Neuron (in vitro differentiated cells): ENCODE measurements around the gene C12orf57.

Source experiments
- H2AFZ ChIP-seq: one replicate; pipeline ENCODE4 v1.6.1; 2013; ENCODE audit warnings: low read depth, mild to moderate bottlenecking, inconsistent platforms, low read length, moderate library complexity
- H3K27me3 ChIP-seq: one replicate; pipeline ENCODE4 v1.6.1; 2013; ENCODE audit warnings: low read length; ENCODE audit not compliant: insufficient read depth
- H3K36me3 ChIP-seq: one replicate; pipeline ENCODE4 v1.6.1; 2013; ENCODE audit warnings: low read length; ENCODE audit not compliant: insufficient read depth
- H3K4me1 ChIP-seq: one replicate; pipeline ENCODE4 v1.6.1; 2013; ENCODE audit warnings: low read length; ENCODE audit not compliant: insufficient read depth
- H3K4me3 ChIP-seq: 2 replicates; pipeline ENCODE4 v1.5.1; 2013; ENCODE audit warnings: mild to moderate bottlenecking, low read length, moderate library complexity
- H3K9me3 ChIP-seq: one replicate; pipeline ENCODE4 v1.6.1; 2013; ENCODE audit warnings: low read length

The C12orf57 gene

GRCh38 chr12:6979453-6979852, 35.6 kb downstream of the C12orf57 start:
- peaks cover 77% of the 10 kb centered on the region for H3K36me3 ChIP-seq
- no peak overlapping the region for H2AFZ ChIP-seq
- H3K4me3 ChIP-seq = no peak overlapping the region
- no peaks in the 10 kb centered on the region for H3K4me1 ChIP-seq
- H3K9me3 ChIP-seq = no peaks in the 10 kb centered on the region
- H3K27me3 ChIP-seq = no peaks in the 10 kb centered on the region

- H2AFZ ChIP-seq = no peak overlapping the region
- H3K36me3 ChIP-seq = peaks cover 71% of the 10 kb centered on the region
- H3K4me1 ChIP-seq = no peaks in the 10 kb centered on the region
- H3K9me3 ChIP-seq = no peaks in the 10 kb centered on the region
- no peaks in the 10 kb centered on the region for H3K27me3 ChIP-seq
- H3K4me3 ChIP-seq = no peak overlapping the region
Observed at GRCh38 chr12:6980075-6980474, 36.3 kb downstream of the C12orf57 start.

- no peak overlapping the region for H2AFZ ChIP-seq
- H3K9me3 ChIP-seq = no peaks in the 10 kb centered on the region
- H3K36me3 ChIP-seq = peaks cover 64% of the 10 kb centered on the region
- H3K27me3 ChIP-seq = no peaks in the 10 kb centered on the region
- no peaks in the 10 kb centered on the region for H3K4me1 ChIP-seq
- no peak overlapping the region for H3K4me3 ChIP-seq
Observed at GRCh38 chr12:6980740-6981139, 36.9 kb downstream of the C12orf57 start.

- H3K9me3 ChIP-seq = no peaks in the 10 kb centered on the region
- peaks cover 57% of the 10 kb centered on the region for H3K36me3 ChIP-seq
- no peaks in the 10 kb centered on the region for H3K4me1 ChIP-seq
- no peak overlapping the region for H2AFZ ChIP-seq
- no peak overlapping the region for H3K4me3 ChIP-seq
- no peaks in the 10 kb centered on the region for H3K27me3 ChIP-seq
Observed at GRCh38 chr12:6981152-6982052, 37.6 kb downstream of the C12orf57 start.

- Histone ChIP-seq H3K4me3 (no peak overlapping the region), H3K27me3 (no peaks in the 10 kb centered on the region), H3K9me3 (no peaks in the 10 kb centered on the region), H2AFZ (no peak overlapping the region), H3K36me3 (peaks cover 49% of the 10 kb centered on the region), H3K4me1 (no peaks in the 10 kb centered on the region)
Observed at GRCh38 chr12:6982532-6982931, 38.7 kb downstream of the C12orf57 start.

GRCh38 chr12:6987956-6988553, 44.2 kb downstream of the C12orf57 start:
- H2AFZ ChIP-seq = no peak overlapping the region
- H3K36me3 ChIP-seq = peaks cover 22% of the 10 kb centered on the region
- no peaks in the 10 kb centered on the region for H3K9me3 ChIP-seq
- no peaks in the 10 kb centered on the region for H3K4me1 ChIP-seq
- H3K27me3 ChIP-seq = no peaks in the 10 kb centered on the region
- no peak overlapping the region for H3K4me3 ChIP-seq
